GM12872 (cell line): Measurements from ENCODE around the gene KDM5A.

ENCODE experiments used
- CTCF ChIP-seq: IDR thresholded peaks from 3 replicates; pipeline ENCODE4 v1.5.1; 2011; ENCODE audit warnings: low read depth, mild to moderate bottlenecking, low read length, moderate library complexity; ENCODE audit not compliant: insufficient read depth

Gene KDM5A

DNA sequence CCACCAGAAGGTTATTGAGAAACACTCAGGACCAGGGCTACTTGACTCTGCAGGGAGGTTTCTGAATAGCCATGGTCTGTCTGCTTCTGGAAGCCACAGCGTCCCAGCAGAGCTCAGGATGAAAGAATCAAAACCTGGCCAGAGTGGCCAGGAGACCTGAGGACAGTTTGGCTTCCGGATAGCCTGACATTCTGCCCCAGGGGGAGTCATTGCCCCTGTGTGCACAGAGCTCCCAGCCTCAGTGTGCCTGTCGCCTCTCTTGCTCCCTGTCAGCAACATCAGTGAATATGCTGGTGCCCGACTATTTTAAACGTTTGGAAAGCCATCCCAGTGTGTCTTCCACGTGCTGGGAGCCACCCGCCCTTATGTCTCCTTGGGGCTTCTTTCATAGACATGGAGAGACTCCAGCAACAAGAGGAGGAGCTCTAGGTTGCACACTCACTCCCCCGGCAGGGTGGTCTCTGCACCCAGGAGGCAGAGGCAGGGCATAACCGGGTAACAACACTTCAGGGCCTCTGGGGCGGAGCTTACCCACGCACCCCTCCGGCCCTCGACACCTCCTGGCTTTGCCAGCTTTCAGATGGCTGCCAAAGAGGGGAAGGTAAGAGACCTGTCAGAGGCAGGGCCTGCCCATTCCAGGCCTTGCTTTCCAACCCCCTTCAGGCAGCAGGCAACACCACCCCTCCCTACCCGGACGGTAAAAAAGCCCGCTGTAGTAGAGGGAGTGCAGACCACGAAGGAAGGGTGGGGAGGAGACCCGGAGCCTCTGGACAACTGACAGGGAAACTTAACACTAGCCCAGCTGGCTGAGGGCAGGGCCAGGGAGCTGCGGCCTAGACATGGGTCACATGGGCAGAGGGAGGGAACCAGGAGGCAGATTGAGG, 156.1 kb downstream of the KDM5A start:
- no peak for TF ChIP-seq CTCF

DNA sequence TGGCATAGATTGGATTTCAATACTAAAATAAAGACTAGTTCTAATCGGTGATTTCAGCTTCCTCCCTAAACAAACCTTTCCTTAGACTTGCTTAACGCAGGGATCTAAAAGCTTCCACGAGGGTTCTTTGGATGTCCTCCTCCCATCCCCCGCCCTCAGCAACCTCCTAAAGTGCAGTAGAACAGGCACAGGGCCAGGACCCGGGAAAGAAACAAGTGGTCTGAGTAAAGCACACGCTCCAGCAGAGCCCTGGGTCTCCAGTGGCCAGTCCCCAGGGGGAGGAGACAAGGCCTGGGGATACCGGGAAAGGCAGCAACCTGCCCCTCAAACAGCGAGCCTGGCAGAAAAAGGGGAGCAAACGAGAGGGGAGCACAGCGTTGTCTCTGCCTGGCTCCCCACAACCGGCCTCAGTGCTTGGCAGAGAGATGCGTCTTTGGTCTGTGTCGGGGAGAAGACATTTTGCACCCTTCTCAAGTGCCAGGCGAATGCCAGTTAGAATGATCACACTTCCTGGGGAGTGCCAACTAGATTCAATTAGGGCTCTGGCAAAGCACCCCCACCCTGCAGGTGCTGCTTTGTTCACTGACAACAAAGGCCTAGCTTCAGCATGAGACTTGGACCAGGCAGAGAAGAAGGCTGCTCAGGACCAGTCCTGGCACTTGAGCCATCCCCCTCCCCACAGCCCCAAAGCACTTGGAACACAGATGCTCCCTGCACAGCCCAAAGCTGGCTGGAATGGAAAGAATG, 158.0 kb downstream of the KDM5A start:
- TF ChIP-seq CTCF: no peak
